ENCODE data around the gene TAS2R9.
"Not testable (repeated sequence)": the region's sequence is repeated elsewhere in the genome, so short reads cannot be mapped to it uniquely, and the experiment has no call there.

Gene TAS2R9

GRCh38 chr12:10810068-10810467 is at the start of gene TAS2R9:
TAS2R9 (minus strand) TSS chr12:10810168; CDS start chr12:10810075, 93 bp downstream.
- no peak for DNase-seq

GRCh38 chr12:10855807-10856206 is 45.8 kb upstream of the TAS2R9 start:
- no peak for DNase-seq

GRCh38 chr12:10853776-10854175 is 43.8 kb upstream of the TAS2R9 start:
- DNase-seq, result no peak

GRCh38 chr12:10851243-10851858 is 41.4 kb upstream of the TAS2R9 start:
- no peak for DNase-seq

- no peak for DNase-seq
Observed at GRCh38 chr12:10849425-10849878, 39.5 kb upstream of the TAS2R9 start, which contains the start of gene PRR4. PRR4 (minus strand) TSS chr12:10849475; CDS start chr12:10849437, 38 bp downstream.

- DNase-seq, result no peak
Observed at GRCh38 chr12:10847744-10848143, 37.8 kb upstream of the TAS2R9 start.

GRCh38 chr12:10842862-10843261 is 32.9 kb upstream of the TAS2R9 start:
- DNase-seq, result no peak

GRCh38 chr12:10838461-10838860 is 28.5 kb upstream of the TAS2R9 start:
- no peak for DNase-seq

- no peak for DNase-seq
Observed at GRCh38 chr12:10829994-10830393, 20.0 kb upstream of the TAS2R9 start.

GRCh38 chr12:10826258-10826657 is 16.3 kb upstream of the TAS2R9 start, which contains the start of gene TAS2R10:
TAS2R10 (minus strand) TSS chr12:10826358; CDS start chr12:10826269, 89 bp downstream.
- DNase-seq, result no peak

GRCh38 chr12:10824957-10825356 is 15.0 kb upstream of the TAS2R9 start:
- no peak for DNase-seq

- DNase-seq, result no peak
Observed at GRCh38 chr12:10811883-10812536, 2.0 kb upstream of the TAS2R9 start.

GRCh38 chr12:10807186-10807585 is 2.8 kb downstream of the TAS2R9 start, which contains the start of gene TAS2R8:
TAS2R8 (minus strand) TSS chr12:10807286; CDS start chr12:10806980, 306 bp downstream.
- DNase-seq, result no peak

- DNase-seq, result no peak
Observed at GRCh38 chr12:10802587-10802986, 7.4 kb downstream of the TAS2R9 start, which contains the start of gene TAS2R7. TAS2R7 (minus strand) TSS chr12:10802627; CDS start chr12:10802570, 57 bp downstream.

- no peak for DNase-seq
Observed at GRCh38 chr12:10801741-10802140, 8.2 kb downstream of the TAS2R9 start.

- DNase-seq, result no peak
Observed at GRCh38 chr12:10794222-10794621, 15.7 kb downstream of the TAS2R9 start.

- DNase-seq, result not testable (repeated sequence)
Observed at GRCh38 chr12:10791769-10792168, 18.2 kb downstream of the TAS2R9 start.

- no peak for DNase-seq
Observed at GRCh38 chr12:10783252-10783651, 26.7 kb downstream of the TAS2R9 start.

GRCh38 chr12:10779103-10779502 is 30.9 kb downstream of the TAS2R9 start:
- DNase-seq, result no peak

GRCh38 chr12:10771132-10771733 is 38.7 kb downstream of the TAS2R9 start:
- peak; percentile 23 for DNase-seq

GRCh38 chr12:10759657-10760056 is 50.3 kb downstream of the TAS2R9 start:
- no peak for DNase-seq

Measured in HCEC 1CT (cell line).